Measurements from ENCODE around the gene STX8.
A peak's percentile ranks its signal among the peaks of the same experiment; 100 is the strongest.
"Not testable (repeated sequence)": the region's sequence is repeated elsewhere in the genome, so short reads cannot be mapped to it uniquely, and the experiment has no call there.

STX8 gene

GRCh38 chr17:9381068-9381467 is 194.6 kb downstream of the STX8 start:
- no peak for DNase-seq

GRCh38 chr17:9380361-9380760 is 195.3 kb downstream of the STX8 start:
- no peak for DNase-seq

- not testable (repeated sequence) for DNase-seq
Observed at GRCh38 chr17:9376177-9376576, 199.4 kb downstream of the STX8 start.

GRCh38 chr17:9371019-9371418 is 204.6 kb downstream of the STX8 start:
- peak; percentile 98 for DNase-seq

GRCh38 chr17:9370467-9370866 is 205.2 kb downstream of the STX8 start:
- peak; percentile 68 for DNase-seq

- no peak for DNase-seq
Observed at GRCh38 chr17:9368631-9369030, 207.0 kb downstream of the STX8 start.

- DNase-seq, result peak; percentile 25
Observed at GRCh38 chr17:9367156-9367555, 208.5 kb downstream of the STX8 start.

GRCh38 chr17:9364837-9365430 is 210.7 kb downstream of the STX8 start:
- DNase-seq, result no peak

- peak; percentile 65 for DNase-seq
Observed at GRCh38 chr17:9363440-9364350, 211.9 kb downstream of the STX8 start.

- DNase-seq, result peak; percentile 25
Observed at GRCh38 chr17:9361188-9361955, 214.2 kb downstream of the STX8 start.

GRCh38 chr17:9360677-9361081 is 214.9 kb downstream of the STX8 start:
- no peak for DNase-seq

- no peak for DNase-seq
Observed at GRCh38 chr17:9356488-9356911, 219.1 kb downstream of the STX8 start.

- DNase-seq, result no peak
Observed at GRCh38 chr17:9355846-9356245, 219.8 kb downstream of the STX8 start.

GRCh38 chr17:9355231-9355630 is 220.4 kb downstream of the STX8 start:
- DNase-seq, result not testable (repeated sequence)

GRCh38 chr17:9350080-9350479 is 225.5 kb downstream of the STX8 start:
- DNase-seq, result no peak

GRCh38 chr17:9346296-9346926 is 229.2 kb downstream of the STX8 start:
- DNase-seq, result no peak

GRCh38 chr17:9343516-9343915 is 232.1 kb downstream of the STX8 start:
- DNase-seq, result no peak

GRCh38 chr17:9342225-9342624 is 233.4 kb downstream of the STX8 start:
- DNase-seq, result no peak

GRCh38 chr17:9339958-9340357 is 235.7 kb downstream of the STX8 start:
- peak; percentile 68 for DNase-seq

GRCh38 chr17:9339482-9339881 is 236.1 kb downstream of the STX8 start:
- not testable (repeated sequence) for DNase-seq

GRCh38 chr17:9336817-9337216 is 238.8 kb downstream of the STX8 start:
- DNase-seq, result no peak

- DNase-seq, result no peak
Observed at GRCh38 chr17:9334536-9335446, 240.8 kb downstream of the STX8 start.

Measured in NCI-H146 (cell line).